ENCODE results near the gene MAPK1. TPM values are rescaled to one million over a fixed set of nuclear protein-coding genes. Genes with fewer than 3 reads are reported as not detected.

MAPK1 gene
- total RNA-seq, 3 donors from 2014 or later = 126 to 131 (median 127) TPM

DNA sequence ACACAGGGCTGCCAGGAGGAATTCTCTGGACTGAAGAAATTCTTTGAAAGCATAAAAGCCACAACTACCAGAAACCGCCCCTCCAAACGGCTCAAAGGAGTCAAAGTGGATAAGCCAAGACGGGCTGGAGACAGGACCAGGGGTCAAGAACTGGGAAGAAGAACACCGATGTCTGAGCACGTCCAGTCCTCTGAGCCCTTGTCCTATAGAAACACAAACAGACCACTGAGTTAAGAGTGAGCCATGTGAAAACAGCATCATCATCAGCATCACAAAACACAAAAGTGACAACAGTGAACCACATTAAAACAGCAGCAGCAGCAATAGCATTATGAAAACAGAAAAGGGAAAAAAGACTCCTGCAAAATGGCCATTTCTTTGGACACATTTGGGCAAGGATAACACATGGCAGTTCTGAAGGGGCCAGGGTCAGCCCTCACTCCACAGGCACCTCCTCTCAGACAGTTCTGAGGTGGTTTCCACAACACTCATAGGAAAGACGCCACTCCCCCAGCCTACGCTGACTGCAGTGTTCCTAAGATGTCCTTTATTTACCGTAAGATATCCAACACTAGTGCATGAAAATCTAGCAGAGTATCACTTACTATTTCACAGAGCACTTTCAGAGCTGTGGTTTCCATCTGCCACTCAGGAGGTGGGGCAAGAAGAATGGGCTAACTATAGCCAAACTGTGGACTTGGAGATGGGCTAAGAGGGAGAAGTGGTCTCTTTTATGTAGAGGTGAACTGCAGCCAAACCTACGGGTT lies 103.2 kb downstream of the MAPK1 start:
- no peaks in the 10 kb centered on the region for H3K4me1 ChIP-seq (ENCODE audit: low read depth)
- H3K36me3 ChIP-seq (ENCODE audit: low read depth) = peaks cover 4% of the 10 kb centered on the region
- no peak for DNase-seq
- no peaks in the 10 kb centered on the region for H3K9me3 ChIP-seq
- intact Hi-C loops (cut with DNase I, micrococcal nuclease) = no loop called here
- TF ChIP-seq, protein P1, sequence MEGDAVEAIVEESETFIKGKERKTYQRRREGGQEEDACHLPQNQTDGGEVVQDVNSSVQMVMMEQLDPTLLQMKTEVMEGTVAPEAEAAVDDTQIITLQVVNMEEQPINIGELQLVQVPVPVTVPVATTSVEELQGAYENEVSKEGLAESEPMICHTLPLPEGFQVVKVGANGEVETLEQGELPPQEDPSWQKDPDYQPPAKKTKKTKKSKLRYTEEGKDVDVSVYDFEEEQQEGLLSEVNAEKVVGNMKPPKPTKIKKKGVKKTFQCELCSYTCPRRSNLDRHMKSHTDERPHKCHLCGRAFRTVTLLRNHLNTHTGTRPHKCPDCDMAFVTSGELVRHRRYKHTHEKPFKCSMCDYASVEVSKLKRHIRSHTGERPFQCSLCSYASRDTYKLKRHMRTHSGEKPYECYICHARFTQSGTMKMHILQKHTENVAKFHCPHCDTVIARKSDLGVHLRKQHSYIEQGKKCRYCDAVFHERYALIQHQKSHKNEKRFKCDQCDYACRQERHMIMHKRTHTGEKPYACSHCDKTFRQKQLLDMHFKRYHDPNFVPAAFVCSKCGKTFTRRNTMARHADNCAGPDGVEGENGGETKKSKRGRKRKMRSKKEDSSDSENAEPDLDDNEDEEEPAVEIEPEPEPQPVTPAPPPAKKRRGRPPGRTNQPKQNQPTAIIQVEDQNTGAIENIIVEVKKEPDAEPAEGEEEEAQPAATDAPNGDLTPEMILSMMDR (IDR thresholded peaks at IDR 0.05) = no peak
- no peak for ATAC-seq
- no peak overlapping the region for H3K4me3 ChIP-seq

DNA sequence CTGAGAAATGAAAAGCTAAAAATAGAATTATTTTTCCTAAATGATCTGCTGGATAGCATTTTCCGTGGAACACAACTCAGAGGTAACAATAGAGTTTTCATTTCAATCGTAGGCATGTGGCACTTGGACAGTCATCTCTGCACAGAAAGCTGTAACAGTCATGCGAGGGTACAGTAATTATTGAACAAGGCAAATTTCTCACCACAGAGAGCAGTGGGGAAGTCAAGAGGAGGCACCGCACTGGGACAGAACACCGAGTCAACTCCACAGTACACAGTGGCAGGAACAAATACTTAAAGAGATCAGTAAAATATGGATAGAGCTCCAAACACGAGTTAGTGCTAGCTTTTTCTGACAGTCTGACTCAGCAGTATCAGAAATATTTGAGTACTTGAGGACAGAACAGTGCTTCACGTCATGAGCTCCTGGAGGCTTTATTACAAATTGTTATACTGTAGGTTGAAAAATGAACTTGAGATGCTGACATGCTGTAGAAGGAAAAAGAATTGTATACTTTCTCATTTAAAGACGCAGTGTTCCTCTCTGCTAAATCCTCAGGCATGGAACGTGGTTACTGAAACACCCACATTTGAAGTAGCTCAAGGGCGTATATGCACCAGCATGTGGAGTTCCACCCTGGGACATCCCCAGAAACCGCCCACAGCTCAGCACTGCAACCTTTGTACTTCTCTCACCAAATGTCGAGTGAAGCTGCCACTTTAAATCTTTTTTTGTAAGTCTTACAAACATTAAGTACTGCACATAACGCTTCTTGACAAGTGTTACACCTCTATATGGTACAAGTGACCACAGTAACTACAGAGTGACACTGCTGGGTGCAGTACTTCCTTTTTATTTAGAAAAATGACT lies 104.5 kb downstream of the MAPK1 start:
- DNase-seq (no peak), ATAC-seq (peak; percentile 36)
- intact Hi-C loops (cut with DNase I, micrococcal nuclease) = no loop called here
- H3K4me3 ChIP-seq = no peak overlapping the region
- TF ChIP-seq, protein P1 (IDR thresholded peaks at IDR 0.05) = no peak
- no peaks in the 10 kb centered on the region for H3K9me3 ChIP-seq
- no peaks in the 10 kb centered on the region for H3K36me3 ChIP-seq (ENCODE audit: low read depth)
- no peaks in the 10 kb centered on the region for H3K4me1 ChIP-seq (ENCODE audit: low read depth)

DNA sequence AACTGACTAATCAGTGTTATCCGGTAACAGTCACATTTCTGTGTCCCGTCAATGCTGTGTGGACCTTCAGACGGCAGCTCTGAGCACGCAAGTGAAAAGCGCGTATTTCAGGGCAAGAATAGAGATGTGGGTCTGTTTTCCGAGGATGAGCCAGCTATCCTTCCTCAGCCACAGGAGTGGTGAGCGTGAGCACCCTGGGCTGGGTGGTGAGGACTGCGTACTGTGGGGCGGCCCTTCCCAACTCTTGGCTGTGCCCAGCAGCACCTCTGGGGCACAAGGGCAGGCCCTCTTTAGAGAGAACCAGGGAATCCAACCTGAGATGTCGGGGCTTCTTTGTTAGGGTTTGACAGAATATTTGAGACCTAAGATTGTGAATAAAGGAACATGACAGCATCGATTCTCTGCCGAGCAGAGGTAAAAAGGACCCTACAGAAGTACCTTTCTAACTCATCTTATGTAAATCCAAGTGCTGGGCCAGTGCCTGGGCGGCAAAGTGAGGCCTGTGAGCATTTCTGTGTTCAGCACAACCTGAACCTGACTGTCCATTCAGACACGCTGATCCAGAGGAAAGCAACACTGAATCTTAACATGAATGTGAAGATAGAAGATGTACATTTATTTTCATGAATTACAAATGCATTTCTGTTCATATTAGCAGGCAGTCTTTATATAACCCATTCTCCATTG lies 105.3 kb downstream of the MAPK1 start:
- Histone ChIP-seq H3K4me1 (ENCODE audit: low read depth) (no peaks in the 10 kb centered on the region), H3K4me3 (no peak overlapping the region), H3K9me3 (no peaks in the 10 kb centered on the region), H3K36me3 (ENCODE audit: low read depth) (no peaks in the 10 kb centered on the region)
- no peak for DNase-seq
- intact Hi-C loops (cut with DNase I, micrococcal nuclease) = no loop called here
- TF ChIP-seq, protein P1 (IDR thresholded peaks at IDR 0.05) = no peak
- ATAC-seq = no peak

DNA sequence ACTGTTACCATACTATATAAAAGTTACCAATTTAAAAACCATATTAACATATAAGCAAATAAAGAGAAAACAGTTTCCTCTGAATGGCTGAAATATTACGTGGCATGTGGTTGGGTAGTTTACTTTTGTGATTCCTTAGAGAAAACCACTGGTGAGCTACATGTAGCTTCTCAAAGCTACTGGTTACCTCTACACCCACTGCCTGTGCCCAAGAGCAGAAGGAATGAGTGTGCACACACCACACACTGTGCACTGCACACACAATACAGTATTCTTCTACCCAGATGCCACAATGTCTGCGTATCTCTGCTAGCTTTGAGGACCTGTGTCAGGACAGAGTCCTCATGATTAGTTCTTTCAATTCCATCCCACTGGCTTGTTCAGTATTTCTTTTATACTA lies 106.4 kb downstream of the MAPK1 start:
- Histone ChIP-seq H3K9me3 (no peaks in the 10 kb centered on the region), H3K4me1 (ENCODE audit: low read depth) (no peaks in the 10 kb centered on the region), H3K4me3 (no peak overlapping the region), H3K36me3 (ENCODE audit: low read depth) (no peaks in the 10 kb centered on the region)
- ATAC-seq (no peak), DNase-seq (no peak)
- TF ChIP-seq, protein P1 (IDR thresholded peaks at IDR 0.05) = no peak
- intact Hi-C loops (cut with DNase I, micrococcal nuclease) = no loop called here

DNA sequence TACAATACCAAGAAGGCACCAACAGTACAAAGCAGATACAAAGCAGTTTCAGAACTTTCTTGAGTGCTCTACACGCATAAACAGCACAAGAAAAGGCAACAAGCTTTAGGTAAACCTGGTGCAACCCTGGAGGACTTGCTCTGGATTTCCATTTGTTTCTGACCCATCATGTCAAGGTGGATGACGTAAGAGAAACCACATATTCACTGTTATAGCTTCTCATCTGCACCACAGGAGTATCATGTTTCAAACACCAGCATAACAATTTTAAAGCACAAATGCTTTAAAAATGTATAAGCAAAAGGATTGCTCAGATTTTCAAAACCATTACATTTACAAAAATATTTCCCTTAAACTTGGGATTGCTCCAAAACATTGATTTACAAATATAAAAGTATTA lies 106.8 kb downstream of the MAPK1 start:
- Histone ChIP-seq H3K4me3 (no peak overlapping the region), H3K4me1 (ENCODE audit: low read depth) (no peaks in the 10 kb centered on the region), H3K36me3 (ENCODE audit: low read depth) (no peaks in the 10 kb centered on the region), H3K9me3 (no peaks in the 10 kb centered on the region)
- TF ChIP-seq, protein P1 (IDR thresholded peaks at IDR 0.05) = no peak
- ATAC-seq = no peak
- DNase-seq = no peak
- intact Hi-C loops (cut with DNase I, micrococcal nuclease) = no loop called here
